Fibroblast of lung (primary cell): Measurements from ENCODE around the gene AIPL1.

Source experiments
- EZH2 ChIP-seq: IDR thresholded peaks from 2 replicates; pipeline ENCODE4 v1.5.1; 2012; ENCODE audit warnings: low read length, control low read depth, mild to moderate bottlenecking; ENCODE audit errors: missing control alignments
- TF ChIP-seq, protein P1 (sequence below), 2 donors: IDR thresholded peaks in 1 of 2; conservative IDR thresholded peaks in 1 of 2; 1 replicate in 1 of 2; 2 replicates in 1 of 2; pipeline ENCODE4 v1.5.1; 2011 to 2012; ENCODE audit warnings: low read length in 2 of 2, control low read depth in 1 of 2, inconsistent platforms in 1 of 2, low read depth in 1 of 2, mild to moderate bottlenecking in 1 of 2

DNA sequence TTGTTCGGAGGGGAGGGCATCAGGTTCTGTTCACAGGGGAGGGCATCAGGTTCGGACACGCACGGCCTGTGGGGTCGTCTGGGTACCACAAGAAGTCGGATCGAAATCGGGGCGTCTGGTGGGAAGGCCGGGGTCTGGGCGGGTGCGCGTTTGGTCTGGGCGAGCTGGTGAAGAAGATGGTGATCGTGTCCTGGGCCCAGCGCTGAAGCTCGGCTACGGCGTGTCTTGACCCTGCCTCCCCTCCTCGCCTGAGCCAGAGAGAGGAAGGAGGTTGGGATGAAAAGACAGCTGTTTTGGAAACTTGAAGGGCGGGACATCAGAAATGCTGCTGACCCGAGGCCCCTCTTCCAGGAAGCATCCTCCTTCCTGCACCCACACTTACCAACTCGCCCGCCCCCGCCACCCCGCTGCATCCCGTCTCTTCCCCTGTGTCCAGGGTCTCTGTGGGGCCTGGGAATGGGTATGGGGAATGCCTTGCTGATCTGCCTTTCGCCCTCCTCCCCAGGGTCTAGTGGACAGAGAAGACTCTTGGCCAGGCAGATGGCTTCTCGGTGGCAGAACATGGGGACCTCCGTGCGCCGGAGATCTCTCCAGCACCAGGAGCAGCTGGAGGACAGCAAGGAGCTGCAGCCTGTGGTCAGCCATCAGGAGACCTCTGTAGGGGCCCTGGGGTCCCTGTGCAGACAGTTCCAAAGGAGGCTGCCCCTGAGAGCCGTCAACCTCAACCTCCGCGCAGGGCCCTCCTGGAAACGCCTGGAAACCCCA lies 9.8 kb upstream of the AIPL1 start:
- TF ChIP-seq, protein P1, sequence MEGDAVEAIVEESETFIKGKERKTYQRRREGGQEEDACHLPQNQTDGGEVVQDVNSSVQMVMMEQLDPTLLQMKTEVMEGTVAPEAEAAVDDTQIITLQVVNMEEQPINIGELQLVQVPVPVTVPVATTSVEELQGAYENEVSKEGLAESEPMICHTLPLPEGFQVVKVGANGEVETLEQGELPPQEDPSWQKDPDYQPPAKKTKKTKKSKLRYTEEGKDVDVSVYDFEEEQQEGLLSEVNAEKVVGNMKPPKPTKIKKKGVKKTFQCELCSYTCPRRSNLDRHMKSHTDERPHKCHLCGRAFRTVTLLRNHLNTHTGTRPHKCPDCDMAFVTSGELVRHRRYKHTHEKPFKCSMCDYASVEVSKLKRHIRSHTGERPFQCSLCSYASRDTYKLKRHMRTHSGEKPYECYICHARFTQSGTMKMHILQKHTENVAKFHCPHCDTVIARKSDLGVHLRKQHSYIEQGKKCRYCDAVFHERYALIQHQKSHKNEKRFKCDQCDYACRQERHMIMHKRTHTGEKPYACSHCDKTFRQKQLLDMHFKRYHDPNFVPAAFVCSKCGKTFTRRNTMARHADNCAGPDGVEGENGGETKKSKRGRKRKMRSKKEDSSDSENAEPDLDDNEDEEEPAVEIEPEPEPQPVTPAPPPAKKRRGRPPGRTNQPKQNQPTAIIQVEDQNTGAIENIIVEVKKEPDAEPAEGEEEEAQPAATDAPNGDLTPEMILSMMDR (conservative IDR thresholded peaks at IDR 0.05 in 1 of 2, IDR thresholded peaks at IDR 0.05 in 1 of 2; ENCODE audit: low read depth in 1 of 2, low read length in 2 of 2), result no peak
- no peak for TF ChIP-seq EZH2
